B cell (primary cell): ENCODE measurements around the gene HERC4. TPM values are rescaled to one million over a fixed set of nuclear protein-coding genes. Genes with fewer than 3 reads are reported as not detected.

Experiments
- ATAC-seq: fragments of 200-7000 bp; cut with Tn5 transposase; one replicate; pipeline ENCODE4 v1.10.0; 2021; ENCODE audit warnings: low read depth, mild to moderate bottlenecking, moderate number of reproducible peaks, moderate library complexity
- CTCF ChIA-PET: fragments of 350-600 bp; sonication (Branson Sonifier 250); formaldehyde crosslinking; loops from one replicate; lab custom pipeline; 2021; ENCODE audit warnings: antibody characterized with exemption, inconsistent platforms; lab: Charles Lee
- POLR2A ChIA-PET: fragments of 350-600 bp; sonication (Branson Sonifier 250); formaldehyde crosslinking; loops from one replicate; lab custom pipeline; 2021; ENCODE audit warnings: antibody characterized with exemption; lab: Charles Lee
- DNase-seq: peaks from one replicate; pipeline ENCODE4 v3.0.0; 2013
- H2AFZ ChIP-seq: 2 replicates; pipeline ENCODE4 v1.6.1; 2012; ENCODE audit warnings: mild to moderate bottlenecking, low read depth, low read length; ENCODE audit not compliant: insufficient read depth, poor library complexity, severe bottlenecking
- H3K27ac ChIP-seq, 2 donors: 1 replicate in 1 of 2; 2 replicates in 1 of 2; pipeline ENCODE4 v1.5.1; 2012 to 2013; ENCODE audit warnings: low read length in 2 of 2, mild to moderate bottlenecking in 2 of 2, moderate library complexity in 1 of 2
- H3K27me3 ChIP-seq, 4 experiments: fragments of 200-600 bp in 1 of 4; sonication (generic) in 1 of 4; replicated peaks in 1 of 4; 1 replicate in 2 of 4; 2 replicates in 2 of 4; pipeline versions ENCODE4 v1.6.1 to v1.7.0; 2013 to 2016; ENCODE audit warnings: low read length in 3 of 4, mild to moderate bottlenecking in 2 of 4, mixed read lengths in 1 of 4, moderate library complexity in 1 of 4; ENCODE audit not compliant: insufficient read depth in 4 of 4, control insufficient read depth in 3 of 4; ENCODE audit errors: control extremely low read depth in 1 of 4
- H3K36me3 ChIP-seq, 2 experiments: replicated peaks in 1 of 2; 1 replicate in 1 of 2; 2 replicates in 1 of 2; pipeline versions ENCODE4 v1.6.1 to v1.7.1; 2013; ENCODE audit warnings: low read length in 1 of 2; ENCODE audit not compliant: insufficient read depth in 2 of 2, control insufficient read depth in 1 of 2; ENCODE audit errors: control extremely low read depth in 1 of 2, extremely low read depth in 1 of 2
- H3K4me1 ChIP-seq, 2 donors: fragments of 200-600 bp in 1 of 2; sonication (generic) in 1 of 2; 1 replicate in 1 of 2; 2 replicates in 1 of 2; pipeline versions ENCODE4 v1.5.1 to v1.6.1; 2013 to 2017; ENCODE audit warnings: low read length in 2 of 2; ENCODE audit not compliant: control insufficient read depth in 2 of 2, insufficient read depth in 2 of 2
- H3K4me2 ChIP-seq: replicated peaks from 2 replicates; pipeline ENCODE3; 2012; ENCODE audit warnings: mild to moderate bottlenecking, low read depth, low read length; ENCODE audit not compliant: poor library complexity, severe bottlenecking
- H3K4me3 ChIP-seq, 5 experiments: fragments of 200-600 bp in 1 of 5; sonication (generic) in 1 of 5; 1 replicate in 3 of 5; 2 replicates in 2 of 5; pipeline versions ENCODE4 v1.5.1 to v1.7.0; 2011 to 2016; ENCODE audit warnings: low read length in 4 of 5, mild to moderate bottlenecking in 4 of 5, low read depth in 2 of 5, control low read depth in 1 of 5, moderate library complexity in 1 of 5; ENCODE audit not compliant: insufficient read depth in 1 of 5; ENCODE audit errors: control extremely low read depth in 1 of 5, extremely low read depth in 1 of 5
- H3K79me2 ChIP-seq: fragments of 200-600 bp; sonication (generic); one replicate; pipeline ENCODE4 v1.6.0; 2016; ENCODE audit warnings: low read length; ENCODE audit not compliant: control insufficient read depth, insufficient read depth
- H3K9ac ChIP-seq: fragments of 200-600 bp; sonication (generic); 2 replicates; pipeline ENCODE4 v1.6.1; 2017; ENCODE audit warnings: mild to moderate bottlenecking, low read length, moderate library complexity
- H3K9me3 ChIP-seq, 3 donors: one replicate each; pipeline versions ENCODE4 v1.6.1 to v1.7.1; 2013; ENCODE audit warnings: low read length in 2 of 3; ENCODE audit not compliant: control insufficient read depth in 2 of 3, insufficient read depth in 1 of 3; ENCODE audit errors: control extremely low read depth in 1 of 3
- H4K20me1 ChIP-seq: 2 replicates; pipeline ENCODE4 v1.6.0; 2012; ENCODE audit warnings: mild to moderate bottlenecking, low read length; ENCODE audit not compliant: insufficient read depth, control insufficient read depth, poor library complexity, severe bottlenecking
- H3K27ac Mint-ChIP-seq: one replicate; pipeline ENCODE4 v1.8.0; 2021; ENCODE audit warnings: mixed read lengths
- H3K27me3 Mint-ChIP-seq: one replicate; pipeline ENCODE4 v1.8.0; 2021; ENCODE audit warnings: mixed read lengths
- H3K4me1 Mint-ChIP-seq: one replicate; pipeline ENCODE4 v1.8.0; 2021; ENCODE audit warnings: mixed read lengths
- H3K4me3 Mint-ChIP-seq: one replicate; pipeline ENCODE4 v1.8.0; 2021; ENCODE audit warnings: mixed read lengths
- H3K9me3 Mint-ChIP-seq: one replicate; pipeline ENCODE4 v1.8.0; 2022; ENCODE audit warnings: mixed read lengths; ENCODE audit not compliant: insufficient read depth
- CTCF ChIP-seq: fragments of 200-600 bp; IDR thresholded peaks from one replicate; pipeline ENCODE4 v1.8.0; 2022; ENCODE audit warnings: antibody characterized with exemption, mild to moderate bottlenecking
- EZH2 ChIP-seq: IDR thresholded peaks from 2 replicates; pipeline ENCODE4 v1.6.1; 2012; ENCODE audit warnings: borderline replicate concordance, low read depth, mild to moderate bottlenecking, moderate library complexity, low read length; ENCODE audit not compliant: insufficient read depth, poor library complexity, severe bottlenecking
- WGBS: methylation state at CpG from one replicate; pipeline ENCODE4 v1.1.5; 2013; ENCODE audit warnings: missing lambda C conversion rate; ENCODE audit not compliant: insufficient coverage; 5-methylcytosine and 5-hydroxymethylcytosine counted together
- intact Hi-C: fragments of 100-400 bp; cut with micrococcal nuclease; formaldehyde crosslinking; loops from one replicate; pipeline ENCODE4 v1.10.0; 2022
- polyA plus RNA-seq: library from polyadenylated mRNA; depleted of rRNA; stranded (reverse); fragments of >200 nt; gene quantifications from 2 replicates; pipeline ENCODE4 v1.2.3, GENCODE V29; 2012
- total RNA-seq, 2 donors: library from RNA; stranded (reverse); fragments of 120-200 nt in 1 of 2; gene quantifications; 1 replicate in 1 of 2; 2 replicates in 1 of 2; pipeline versions ENCODE4 v1.2.3 to v1.2.4, GENCODE V29; 2013 to 2022

The HERC4 gene
- total and polyA plus RNA-seq, 2 donors (not counting 1 experiment from before 2014, with no cell fraction given): 18.2 to 118 TPM

GRCh38 chr10:68032113-68032512, 43.0 kb downstream of the HERC4 start:
- Mint-ChIP-seq H3K4me3 (no peak overlapping the region), H3K27me3 (no peaks in the 10 kb centered on the region), H3K27ac (no peak overlapping the region), H3K9me3 (no peaks in the 10 kb centered on the region), H3K4me1 (no peaks in the 10 kb centered on the region)
- Histone ChIP-seq H3K4me3 (no peak overlapping the region), H3K79me2 (no peaks in the 10 kb centered on the region), H4K20me1 (no peaks in the 10 kb centered on the region), H3K36me3 (peaks cover 0 to 41% of the 10 kb centered on the region in 2 experiments), H3K27me3 (no peaks in the 10 kb centered on the region), H3K4me2 (no peak overlapping the region), H2AFZ (no peak overlapping the region), H3K27ac (no peak overlapping the region), H3K4me1 (no peaks in the 10 kb centered on the region), H3K9me3 (no peaks in the 10 kb centered on the region), H3K9ac (no peak overlapping the region)
- intact Hi-C loops: no loop called here
- CTCF ChIA-PET: interaction anchor here (0.9 kb wide), 1 partner anchor 124 kb away, joined by 3 read pairs; no protein-coding TSS in a partner anchor
- TF ChIP-seq EZH2: no peak
- TF ChIP-seq CTCF: no peak
- POLR2A ChIA-PET: no interaction called here
- no peak for DNase-seq
- no peak for ATAC-seq
- no CpG with 5 or more reads among the region's 2 CpGs for WGBS

GRCh38 chr10:68027429-68027828, 47.7 kb downstream of the HERC4 start:
- WGBS: 100% methylated on average over 1 of the region's 9 CpGs
- H3K4me1 Mint-ChIP-seq: peaks cover 2% of the 10 kb centered on the region

More at GRCh38 chr10:68027429-68027828, 47.7 kb downstream of the HERC4 start:
- DNase-seq: no peak
- Histone ChIP-seq H3K4me1 (no peaks in the 10 kb centered on the region), H3K4me2 (no peak overlapping the region), H3K27me3 (no peaks in the 10 kb centered on the region), H3K79me2 (no peaks in the 10 kb centered on the region), H3K36me3 (peaks cover 9 to 33% of the 10 kb centered on the region in 2 experiments), H3K9me3 (no peaks in the 10 kb centered on the region), H3K4me3 (no peak overlapping the region), H3K9ac (no peak overlapping the region), H4K20me1 (no peaks in the 10 kb centered on the region), H2AFZ (no peak overlapping the region), H3K27ac (no peak overlapping the region)
- H3K9me3 Mint-ChIP-seq: no peaks in the 10 kb centered on the region
- intact Hi-C loops: loop anchor here (10.0 kb wide), 1 partner anchor 47 kb away; the partner anchor contains the start of gene HERC4
- ATAC-seq: no peak
- no peak for TF ChIP-seq EZH2
- TF ChIP-seq CTCF: no peak
- no peak overlapping the region for H3K4me3 Mint-ChIP-seq
- POLR2A ChIA-PET: no interaction called here
- CTCF ChIA-PET: no interaction called here
- no peak overlapping the region for H3K27ac Mint-ChIP-seq
- H3K27me3 Mint-ChIP-seq: no peaks in the 10 kb centered on the region
